ENCODE results near the gene ZNF837. TPM values are rescaled to one million over a fixed set of nuclear protein-coding genes. Genes with fewer than 3 reads are reported as not detected.

Gene ZNF837
- total and polyA plus RNA-seq, 2 of the 13 experiments (the other 11 are each of a cell fraction or from before 2014, with no cell fraction given) = 0.29 to 1.3 TPM

DNA sequence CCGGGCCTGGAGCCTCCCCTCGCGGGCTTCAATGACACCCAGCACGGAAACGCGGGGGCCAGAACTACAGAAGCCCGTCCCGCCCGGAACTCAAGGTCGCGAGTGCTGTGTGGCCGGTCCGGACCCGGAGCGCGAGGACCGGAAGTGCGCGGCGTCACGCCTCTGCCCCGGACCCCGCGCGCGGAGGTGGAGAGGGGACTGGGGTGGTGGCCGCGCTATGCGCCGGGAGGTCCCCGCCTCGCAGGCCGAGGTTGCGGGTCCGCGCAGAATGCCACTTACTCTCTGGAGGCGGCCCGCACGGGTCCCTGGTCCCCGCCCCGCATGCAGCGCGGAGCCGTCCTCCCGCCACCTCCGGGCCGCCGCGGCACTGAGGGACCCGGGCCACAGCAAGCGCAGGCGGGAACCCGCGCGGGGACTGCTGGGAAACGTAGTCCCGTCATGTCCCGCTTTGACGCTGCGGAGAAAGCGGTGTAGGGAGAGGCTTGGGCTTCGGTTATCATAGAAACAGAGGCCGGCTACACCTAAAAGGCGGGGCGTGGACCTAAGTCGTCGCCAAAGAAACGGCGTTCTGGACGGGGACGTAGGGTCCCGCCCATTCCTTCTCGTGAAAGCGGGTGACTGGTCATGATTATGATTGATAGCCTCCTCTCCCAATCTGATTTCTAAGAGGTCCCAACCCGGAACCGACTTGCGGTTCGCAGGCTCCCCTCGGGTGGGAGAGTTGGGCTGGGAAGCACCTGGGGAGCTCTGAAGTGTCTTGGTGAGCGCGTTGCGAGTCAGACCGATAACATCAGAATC, at the start of gene ZNF837 (continued):
- TF ChIP-seq, protein P1, sequence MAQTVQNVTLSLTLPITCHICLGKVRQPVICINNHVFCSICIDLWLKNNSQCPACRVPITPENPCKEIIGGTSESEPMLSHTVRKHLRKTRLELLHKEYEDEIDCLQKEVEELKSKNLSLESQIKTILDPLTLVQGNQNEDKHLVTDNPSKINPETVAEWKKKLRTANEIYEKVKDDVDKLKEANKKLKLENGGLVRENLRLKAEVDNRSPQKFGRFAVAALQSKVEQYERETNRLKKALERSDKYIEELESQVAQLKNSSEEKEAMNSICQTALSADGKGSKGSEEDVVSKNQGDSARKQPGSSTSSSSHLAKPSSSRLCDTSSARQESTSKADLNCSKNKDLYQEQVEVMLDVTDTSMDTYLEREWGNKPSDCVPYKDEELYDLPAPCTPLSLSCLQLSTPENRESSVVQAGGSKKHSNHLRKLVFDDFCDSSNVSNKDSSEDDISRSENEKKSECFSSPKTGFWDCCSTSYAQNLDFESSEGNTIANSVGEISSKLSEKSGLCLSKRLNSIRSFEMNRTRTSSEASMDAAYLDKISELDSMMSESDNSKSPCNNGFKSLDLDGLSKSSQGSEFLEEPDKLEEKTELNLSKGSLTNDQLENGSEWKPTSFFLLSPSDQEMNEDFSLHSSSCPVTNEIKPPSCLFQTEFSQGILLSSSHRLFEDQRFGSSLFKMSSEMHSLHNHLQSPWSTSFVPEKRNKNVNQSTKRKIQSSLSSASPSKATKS (CRISPR knock-in tag; IDR thresholded peaks at IDR 0.05) = no peak
- TF ChIP-seq, protein P2, sequence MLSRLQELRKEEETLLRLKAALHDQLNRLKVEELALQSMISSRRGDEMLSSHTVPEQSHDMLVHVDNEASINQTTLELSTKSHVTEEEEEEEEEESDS (CRISPR knock-in tag; IDR thresholded peaks at IDR 0.05; ENCODE audit: borderline replicate concordance) = no peak
- TF ChIP-seq SKI (IDR thresholded peaks at IDR 0.05; ENCODE audit: partially characterized antibody) (peak; percentile 51), ARNTL (CRISPR knock-in tag; IDR thresholded peaks at IDR 0.05) (peak; percentile 64; the same call in 1 of the 2 replicates), ZNF777 (CRISPR knock-in tag; IDR thresholded peaks at IDR 0.05) (peak; percentile 76), KLF6 (CRISPR knock-in tag; IDR thresholded peaks at IDR 0.05) (peak; percentile 89; the same call in 1 of the 2 replicates), SP140L (CRISPR knock-in tag; IDR thresholded peaks at IDR 0.05; ENCODE audit: borderline replicate concordance) (peak; percentile 49; the same call in 1 of the 2 replicates), MAFG (CRISPR knock-in tag; IDR thresholded peaks at IDR 0.05) (no peak), GFI1 (CRISPR knock-in tag; IDR thresholded peaks at IDR 0.05; ENCODE audit: borderline replicate concordance) (peak; percentile 82; the same call in 1 of the 2 replicates), ETV5 (CRISPR knock-in tag; IDR thresholded peaks at IDR 0.05; ENCODE audit: borderline replicate concordance) (peak; percentile 89), JUND (CRISPR knock-in tag; IDR thresholded peaks at IDR 0.05) (no peak), ZBTB20 (CRISPR knock-in tag; IDR thresholded peaks at IDR 0.05; ENCODE audit: borderline replicate concordance, low read depth) (peak; percentile 82; the same call in 1 of the 2 replicates), ZNF616 (CRISPR knock-in tag; IDR thresholded peaks at IDR 0.05; ENCODE audit: low read depth) (peak; percentile 93; the same call in 1 of the 2 replicates), HCFC1 (IDR thresholded peaks at IDR 0.05; ENCODE audit: low read depth, low read length) (peak; percentile 84), ZNF225 (CRISPR knock-in tag; IDR thresholded peaks at IDR 0.05) (peak; percentile 94), RAD51 (IDR thresholded peaks at IDR 0.05; ENCODE audit: borderline replicate concordance) (no peak), CAMTA2 (CRISPR knock-in tag; IDR thresholded peaks at IDR 0.05; ENCODE audit: borderline replicate concordance) (peak; percentile 97; the same call in 1 of the 2 replicates), ZNF720 (CRISPR knock-in tag; IDR thresholded peaks at IDR 0.05) (no peak), ZNF232 (CRISPR knock-in tag; IDR thresholded peaks at IDR 0.05; ENCODE audit: borderline replicate concordance) (peak; percentile 91), SRSF4 (IDR thresholded peaks at IDR 0.05; ENCODE audit: low read depth, low read length, poor library complexity, severe bottlenecking) (no peak)
- TF ChIP-seq, protein P3, sequence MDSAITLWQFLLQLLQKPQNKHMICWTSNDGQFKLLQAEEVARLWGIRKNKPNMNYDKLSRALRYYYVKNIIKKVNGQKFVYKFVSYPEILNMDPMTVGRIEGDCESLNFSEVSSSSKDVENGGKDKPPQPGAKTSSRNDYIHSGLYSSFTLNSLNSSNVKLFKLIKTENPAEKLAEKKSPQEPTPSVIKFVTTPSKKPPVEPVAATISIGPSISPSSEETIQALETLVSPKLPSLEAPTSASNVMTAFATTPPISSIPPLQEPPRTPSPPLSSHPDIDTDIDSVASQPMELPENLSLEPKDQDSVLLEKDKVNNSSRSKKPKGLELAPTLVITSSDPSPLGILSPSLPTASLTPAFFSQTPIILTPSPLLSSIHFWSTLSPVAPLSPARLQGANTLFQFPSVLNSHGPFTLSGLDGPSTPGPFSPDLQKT (CRISPR knock-in tag; IDR thresholded peaks at IDR 0.05; ENCODE audit: borderline replicate concordance) = 0 out of 2 replicates have a peak, but pooled peaks have one; percentile 73
- TF ChIP-seq, protein P4, sequence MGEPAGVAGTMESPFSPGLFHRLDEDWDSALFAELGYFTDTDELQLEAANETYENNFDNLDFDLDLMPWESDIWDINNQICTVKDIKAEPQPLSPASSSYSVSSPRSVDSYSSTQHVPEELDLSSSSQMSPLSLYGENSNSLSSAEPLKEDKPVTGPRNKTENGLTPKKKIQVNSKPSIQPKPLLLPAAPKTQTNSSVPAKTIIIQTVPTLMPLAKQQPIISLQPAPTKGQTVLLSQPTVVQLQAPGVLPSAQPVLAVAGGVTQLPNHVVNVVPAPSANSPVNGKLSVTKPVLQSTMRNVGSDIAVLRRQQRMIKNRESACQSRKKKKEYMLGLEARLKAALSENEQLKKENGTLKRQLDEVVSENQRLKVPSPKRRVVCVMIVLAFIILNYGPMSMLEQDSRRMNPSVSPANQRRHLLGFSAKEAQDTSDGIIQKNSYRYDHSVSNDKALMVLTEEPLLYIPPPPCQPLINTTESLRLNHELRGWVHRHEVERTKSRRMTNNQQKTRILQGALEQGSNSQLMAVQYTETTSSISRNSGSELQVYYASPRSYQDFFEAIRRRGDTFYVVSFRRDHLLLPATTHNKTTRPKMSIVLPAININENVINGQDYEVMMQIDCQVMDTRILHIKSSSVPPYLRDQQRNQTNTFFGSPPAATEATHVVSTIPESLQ (CRISPR knock-in tag; conservative IDR thresholded peaks at IDR 0.05) = 0 out of 2 replicates have a peak, but pooled peaks have one; percentile 37
- TF ChIP-seq, protein P5, sequence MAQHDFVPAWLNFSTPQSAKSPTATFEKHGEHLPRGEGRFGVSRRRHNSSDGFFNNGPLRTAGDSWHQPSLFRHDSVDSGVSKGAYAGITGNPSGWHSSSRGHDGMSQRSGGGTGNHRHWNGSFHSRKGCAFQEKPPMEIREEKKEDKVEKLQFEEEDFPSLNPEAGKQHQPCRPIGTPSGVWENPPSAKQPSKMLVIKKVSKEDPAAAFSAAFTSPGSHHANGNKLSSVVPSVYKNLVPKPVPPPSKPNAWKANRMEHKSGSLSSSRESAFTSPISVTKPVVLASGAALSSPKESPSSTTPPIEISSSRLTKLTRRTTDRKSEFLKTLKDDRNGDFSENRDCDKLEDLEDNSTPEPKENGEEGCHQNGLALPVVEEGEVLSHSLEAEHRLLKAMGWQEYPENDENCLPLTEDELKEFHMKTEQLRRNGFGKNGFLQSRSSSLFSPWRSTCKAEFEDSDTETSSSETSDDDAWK (CRISPR knock-in tag; IDR thresholded peaks at IDR 0.05) = no peak
